BJ (cell line): ENCODE measurements around the gene POLR2C. TPM values are rescaled to one million over a fixed set of nuclear protein-coding genes. Genes with fewer than 3 reads are reported as not detected.
A peak's percentile ranks its signal among the peaks of the same experiment; 100 is the strongest.

ENCODE experiments used
- CTCF ChIA-PET: fragments of 350-600 bp; formaldehyde crosslinking; extraction: SDS; loops from one replicate; lab custom pipeline; 2021; ENCODE audit warnings: antibody characterized with exemption, inconsistent platforms; lab: Yijun Ruan, JAX
- POLR2A ChIA-PET: fragments of 300-600 bp; sonication (Branson Sonifier 250); formaldehyde crosslinking; extraction: SDS; loops from one replicate; lab custom pipeline; 2021; ENCODE audit warnings: antibody characterized with exemption; lab: Charles Lee
- DNase-seq: peaks from one replicate; pipeline ENCODE4 v3.0.0-alpha.2; 2011; ENCODE audit warnings: low read depth
- H3K27me3 ChIP-seq: 2 replicates; pipeline ENCODE4 v1.6.0; 2011; ENCODE audit warnings: low read length; ENCODE audit not compliant: control insufficient read depth, insufficient read depth
- H3K36me3 ChIP-seq: 2 replicates; pipeline ENCODE4 v1.5.1; 2011; ENCODE audit warnings: low read length; ENCODE audit not compliant: control insufficient read depth, insufficient read depth
- H3K4me3 ChIP-seq: 2 replicates; pipeline ENCODE4 v1.5.1; 2011; ENCODE audit warnings: low read depth, mild to moderate bottlenecking, control low read depth, low read length
- polyA plus RNA-seq: library from polyadenylated mRNA; depleted of rRNA; stranded (reverse); fragments of >200 nt; gene quantifications from 2 replicates; pipeline ENCODE4 v1.2.3, GENCODE V29; 2011
- TF ChIP-seq, protein P1 (sequence below): IDR thresholded peaks from 2 replicates; pipeline ENCODE4 v1.5.1; 2011; ENCODE audit warnings: low read depth, mild to moderate bottlenecking, control low read depth, inconsistent platforms, low read length, moderate library complexity; ENCODE audit not compliant: insufficient read depth

Gene POLR2C
- polyA plus RNA-seq, 1 experiment, result 176 TPM

DNA sequence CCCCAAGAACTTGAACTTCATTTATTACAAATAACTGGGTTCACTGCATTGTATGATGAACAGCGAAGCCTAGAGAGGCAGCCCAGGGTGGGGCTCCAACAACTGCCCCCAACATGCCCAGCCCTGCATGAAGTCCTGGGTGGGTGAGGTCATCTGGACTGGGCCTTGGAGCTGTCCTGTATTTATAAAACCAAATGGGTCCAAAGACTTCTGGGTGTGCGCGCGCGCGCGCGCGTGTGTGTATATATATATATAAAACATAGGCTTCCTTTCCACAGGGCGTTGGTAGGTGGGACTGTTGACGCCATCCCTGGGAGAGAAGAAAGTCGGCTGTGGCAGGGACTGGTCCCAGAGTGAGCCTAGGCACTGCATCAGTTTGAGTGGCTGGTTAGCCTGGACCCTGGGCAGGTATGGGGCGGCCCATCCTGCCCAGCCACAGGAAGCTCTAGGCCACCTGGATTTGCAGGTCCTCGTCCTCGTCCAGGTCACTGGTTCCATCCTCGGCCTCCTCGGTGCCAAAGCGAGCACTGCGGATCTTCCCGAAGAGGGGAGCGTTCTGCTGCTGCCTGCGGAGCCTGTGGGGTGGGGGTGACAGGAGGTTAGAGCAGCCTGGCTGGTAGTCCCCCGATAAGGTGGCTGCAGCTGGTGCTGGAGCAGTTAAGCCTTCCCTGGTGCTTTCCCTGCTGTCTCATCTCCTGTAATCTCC, 50.0 kb downstream of the POLR2C start:
- no peak for DNase-seq
- peaks cover 2% of the 10 kb centered on the region; the same call in 1 of the 2 replicates for H3K27me3 ChIP-seq
- TF ChIP-seq, protein P1, sequence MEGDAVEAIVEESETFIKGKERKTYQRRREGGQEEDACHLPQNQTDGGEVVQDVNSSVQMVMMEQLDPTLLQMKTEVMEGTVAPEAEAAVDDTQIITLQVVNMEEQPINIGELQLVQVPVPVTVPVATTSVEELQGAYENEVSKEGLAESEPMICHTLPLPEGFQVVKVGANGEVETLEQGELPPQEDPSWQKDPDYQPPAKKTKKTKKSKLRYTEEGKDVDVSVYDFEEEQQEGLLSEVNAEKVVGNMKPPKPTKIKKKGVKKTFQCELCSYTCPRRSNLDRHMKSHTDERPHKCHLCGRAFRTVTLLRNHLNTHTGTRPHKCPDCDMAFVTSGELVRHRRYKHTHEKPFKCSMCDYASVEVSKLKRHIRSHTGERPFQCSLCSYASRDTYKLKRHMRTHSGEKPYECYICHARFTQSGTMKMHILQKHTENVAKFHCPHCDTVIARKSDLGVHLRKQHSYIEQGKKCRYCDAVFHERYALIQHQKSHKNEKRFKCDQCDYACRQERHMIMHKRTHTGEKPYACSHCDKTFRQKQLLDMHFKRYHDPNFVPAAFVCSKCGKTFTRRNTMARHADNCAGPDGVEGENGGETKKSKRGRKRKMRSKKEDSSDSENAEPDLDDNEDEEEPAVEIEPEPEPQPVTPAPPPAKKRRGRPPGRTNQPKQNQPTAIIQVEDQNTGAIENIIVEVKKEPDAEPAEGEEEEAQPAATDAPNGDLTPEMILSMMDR, result no peak
- ChIA-PET CTCF (interaction anchor here (0.7 to 9.1 kb wide), 4 partner anchors 7 to 212 kb away, joined by 3 to 219 read pairs (median 18); no protein-coding TSS in a partner anchor), POLR2A (no interaction called here)
- peaks cover 6% of the 10 kb centered on the region for H3K36me3 ChIP-seq
- no peak overlapping the region for H3K4me3 ChIP-seq

DNA sequence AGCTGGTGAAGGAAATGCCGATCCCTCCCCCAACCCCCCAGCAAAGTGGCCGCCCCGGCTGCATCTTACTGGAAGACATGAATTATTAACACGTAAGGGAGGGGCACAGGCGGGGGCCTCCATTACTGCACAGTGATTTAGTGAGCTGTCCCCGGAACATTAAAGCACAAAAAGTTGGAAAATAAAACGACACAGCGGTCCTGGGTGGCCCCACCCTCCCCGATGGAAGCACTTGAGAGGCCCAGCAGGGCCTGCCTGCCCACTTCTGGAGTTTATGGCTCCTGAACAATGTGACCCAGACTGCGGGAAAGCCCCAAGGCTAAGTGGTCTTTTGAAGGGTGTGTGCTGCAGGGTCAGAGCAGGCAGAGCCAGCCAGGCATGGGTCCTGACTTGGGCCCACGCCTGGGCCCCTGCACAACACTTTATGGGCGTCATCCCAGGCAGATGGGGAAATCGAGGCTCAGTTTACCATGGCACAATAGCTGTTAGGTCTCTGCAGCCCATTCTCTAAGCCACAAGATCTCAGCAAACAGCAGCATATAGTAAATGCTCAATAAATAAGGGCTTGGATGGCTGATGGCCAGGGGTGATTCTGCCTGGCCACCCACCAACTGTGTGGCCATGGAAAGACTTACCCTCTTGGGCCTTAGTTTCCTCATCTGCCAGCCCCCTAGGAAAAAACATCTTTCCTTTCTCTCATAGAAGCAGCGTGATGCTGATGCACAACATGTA, 51.1 kb downstream of the POLR2C start:
- DNase-seq, result peak; percentile 35
- H3K4me3 ChIP-seq, result no peak overlapping the region
- ChIA-PET CTCF (interaction anchor here (1.1 to 9.1 kb wide), 4 partner anchors 10 to 213 kb away, joined by 3 to 219 read pairs (median 8); no protein-coding TSS in a partner anchor), POLR2A (no interaction called here)
- peaks cover 8% of the 10 kb centered on the region for H3K36me3 ChIP-seq
- TF ChIP-seq, protein P1, result no peak
- no peaks in the 10 kb centered on the region; the same call in 1 of the 2 replicates for H3K27me3 ChIP-seq

DNA sequence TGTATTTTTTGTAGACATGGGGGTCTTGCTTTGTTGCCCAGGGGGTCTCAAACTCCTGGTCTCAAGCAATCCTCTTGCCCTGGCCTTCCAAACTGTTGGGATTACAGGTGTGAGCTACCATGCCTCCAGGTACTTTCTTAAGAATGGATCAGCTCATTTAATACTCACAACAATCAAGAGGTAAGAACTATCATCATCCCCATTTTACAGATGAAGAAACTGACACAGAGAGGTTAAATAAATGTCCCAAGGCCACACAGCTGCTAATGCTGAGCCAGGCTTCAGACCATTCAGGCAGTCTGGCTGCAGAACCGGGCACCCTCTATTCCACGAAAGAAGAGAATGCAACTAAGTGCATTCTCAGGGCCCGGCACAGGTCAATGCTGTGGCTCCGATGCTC, 51.9 kb downstream of the POLR2C start:
- TF ChIP-seq, protein P1, result no peak
- H3K4me3 ChIP-seq, result no peak overlapping the region
- peaks cover 10% of the 10 kb centered on the region for H3K36me3 ChIP-seq
- CTCF ChIA-PET, result interaction anchor here (1.1 to 9.1 kb wide), 3 partner anchors 9 to 214 kb away, joined by 3 to 219 read pairs (median 13); no protein-coding TSS in a partner anchor
- no peak for DNase-seq
- POLR2A ChIA-PET, result no interaction called here
- no peaks in the 10 kb centered on the region; the same call in 1 of the 2 replicates for H3K27me3 ChIP-seq

DNA sequence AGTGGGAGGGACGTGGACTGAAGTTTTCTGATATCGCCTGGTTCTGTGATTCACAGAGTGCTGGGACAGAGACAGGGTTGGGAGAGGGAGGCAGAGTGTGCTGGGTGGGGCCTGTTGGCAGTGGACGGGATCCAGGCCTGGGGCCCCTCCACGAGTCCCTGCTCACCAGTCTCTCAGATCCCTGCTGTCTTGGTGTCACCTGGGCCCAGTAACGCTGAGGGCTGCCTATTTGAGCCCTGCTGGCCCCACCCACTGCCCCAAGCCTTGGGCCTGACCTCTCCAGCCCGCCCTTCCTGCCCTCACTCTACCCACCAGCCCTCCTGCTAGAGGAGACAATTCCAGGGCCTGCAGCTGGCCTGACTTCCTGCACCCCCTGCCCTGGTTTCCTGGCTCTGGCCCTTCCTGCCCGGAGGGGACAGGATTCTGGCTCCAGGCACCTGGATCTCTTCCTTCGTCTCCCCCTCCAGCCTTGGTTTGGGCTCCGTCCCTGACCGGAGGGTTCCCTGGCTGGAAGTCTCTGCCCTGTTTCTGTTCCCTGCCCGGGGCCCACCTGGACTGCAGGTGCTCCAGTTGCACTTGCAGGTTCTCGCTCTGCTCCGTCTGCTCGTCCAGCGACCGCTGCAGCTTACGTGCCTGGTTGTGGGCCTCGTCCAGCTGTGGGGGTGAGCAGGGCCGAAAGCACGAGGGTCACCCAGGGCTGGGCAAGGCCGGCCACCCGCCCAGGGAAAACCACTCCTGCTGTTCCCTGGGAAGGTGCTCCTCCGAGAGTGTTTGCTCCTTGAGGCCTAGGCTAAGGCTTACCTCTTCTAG, 52.5 kb downstream of the POLR2C start:
- Histone ChIP-seq H3K4me3 (no peak overlapping the region), H3K27me3 (no peaks in the 10 kb centered on the region), H3K36me3 (peaks cover 10% of the 10 kb centered on the region)
- no peak for DNase-seq
- ChIA-PET POLR2A (no interaction called here), CTCF (interaction anchor here (1.1 to 9.1 kb wide), 2 partner anchors 8 to 94 kb away, joined by 3 to 219 read pairs; no protein-coding TSS in a partner anchor)
- TF ChIP-seq, protein P1, result no peak
